Mesendoderm (in vitro differentiated cells): ENCODE data around the gene ATPAF2.

ENCODE experiments used
- DNase-seq: peaks from one replicate; pipeline ENCODE4 v3.0.0; 2013
- H2AK5ac ChIP-seq: 2 replicates; pipeline ENCODE4 v1.6.1; 2013; ENCODE audit warnings: low read length, inconsistent platforms
- H2BK120ac ChIP-seq: 2 replicates; pipeline ENCODE4 v1.6.1; 2013; ENCODE audit warnings: low read depth, mild to moderate bottlenecking, low read length, moderate library complexity, mixed read lengths
- H2BK15ac ChIP-seq: replicated peaks from 2 replicates; pipeline ENCODE4 v1.6.1; 2013; ENCODE audit warnings: low read depth, mild to moderate bottlenecking, moderate library complexity
- H2BK5ac ChIP-seq: 2 replicates; pipeline ENCODE4 v1.6.1; 2013; ENCODE audit warnings: low read length, inconsistent platforms
- H3K18ac ChIP-seq: 2 replicates; pipeline ENCODE4 v1.6.1; 2013; ENCODE audit warnings: mild to moderate bottlenecking, low read length, mixed read lengths
- H3K23ac ChIP-seq: one replicate; pipeline ENCODE4 v1.6.1; 2013; ENCODE audit warnings: low read length
- H3K27ac ChIP-seq: 2 replicates; pipeline ENCODE4 v1.5.1; 2013; ENCODE audit warnings: low read depth, mild to moderate bottlenecking, inconsistent platforms, low read length, moderate library complexity
- H3K27me3 ChIP-seq: 2 replicates; pipeline ENCODE4 v1.6.1; 2013; ENCODE audit warnings: low read length, control low read depth, mild to moderate bottlenecking, inconsistent platforms; ENCODE audit not compliant: insufficient read depth, poor library complexity
- H3K36me3 ChIP-seq: 2 replicates; pipeline ENCODE4 v1.6.1; 2013; ENCODE audit warnings: low read length, inconsistent platforms; ENCODE audit not compliant: control insufficient read depth, insufficient read depth
- H3K4ac ChIP-seq: one replicate; pipeline ENCODE4 v1.6.1; 2013; ENCODE audit warnings: low read depth, mild to moderate bottlenecking, low read length, moderate library complexity
- H3K4me1 ChIP-seq: 2 replicates; pipeline ENCODE4 v1.6.1; 2013; ENCODE audit warnings: low read depth, low read length, inconsistent platforms; ENCODE audit not compliant: control insufficient read depth
- H3K4me2 ChIP-seq: 2 replicates; pipeline ENCODE4 v1.6.1; 2013; ENCODE audit warnings: low read length
- H3K4me3 ChIP-seq: 2 replicates; pipeline ENCODE4 v1.5.1; 2013; ENCODE audit warnings: mild to moderate bottlenecking, low read length
- H3K56ac ChIP-seq: one replicate; pipeline ENCODE4 v1.6.1; 2013; ENCODE audit warnings: low read length
- H3K79me1 ChIP-seq: 2 replicates; pipeline ENCODE4 v1.6.1; 2013; ENCODE audit warnings: low read length, inconsistent platforms
- H3K79me2 ChIP-seq: 2 replicates; pipeline ENCODE4 v1.6.1; 2013; ENCODE audit warnings: mild to moderate bottlenecking, low read length; ENCODE audit not compliant: control insufficient read depth, insufficient read depth
- H3K9ac ChIP-seq: 2 replicates; pipeline ENCODE4 v1.6.1; 2013; ENCODE audit warnings: low read length, inconsistent platforms
- H4K5ac ChIP-seq: one replicate; pipeline ENCODE4 v1.6.1; 2013; ENCODE audit warnings: low read length
- H4K8ac ChIP-seq: one replicate; pipeline ENCODE4 v1.6.1; 2013; ENCODE audit warnings: low read depth, mild to moderate bottlenecking, control low read depth, low read length, moderate library complexity
- WGBS: extraction: QIAGEN DNeasy Blood & Tissue Kit; methylation state at CpG from one replicate; pipeline ENCODE4 v1.1.7; 2013; ENCODE audit warnings: low lambda C conversion rate, missing lambda C conversion rate; ENCODE audit not compliant: insufficient coverage; ENCODE audit errors: extremely low coverage; 5-methylcytosine and 5-hydroxymethylcytosine counted together

Gene ATPAF2

DNA sequence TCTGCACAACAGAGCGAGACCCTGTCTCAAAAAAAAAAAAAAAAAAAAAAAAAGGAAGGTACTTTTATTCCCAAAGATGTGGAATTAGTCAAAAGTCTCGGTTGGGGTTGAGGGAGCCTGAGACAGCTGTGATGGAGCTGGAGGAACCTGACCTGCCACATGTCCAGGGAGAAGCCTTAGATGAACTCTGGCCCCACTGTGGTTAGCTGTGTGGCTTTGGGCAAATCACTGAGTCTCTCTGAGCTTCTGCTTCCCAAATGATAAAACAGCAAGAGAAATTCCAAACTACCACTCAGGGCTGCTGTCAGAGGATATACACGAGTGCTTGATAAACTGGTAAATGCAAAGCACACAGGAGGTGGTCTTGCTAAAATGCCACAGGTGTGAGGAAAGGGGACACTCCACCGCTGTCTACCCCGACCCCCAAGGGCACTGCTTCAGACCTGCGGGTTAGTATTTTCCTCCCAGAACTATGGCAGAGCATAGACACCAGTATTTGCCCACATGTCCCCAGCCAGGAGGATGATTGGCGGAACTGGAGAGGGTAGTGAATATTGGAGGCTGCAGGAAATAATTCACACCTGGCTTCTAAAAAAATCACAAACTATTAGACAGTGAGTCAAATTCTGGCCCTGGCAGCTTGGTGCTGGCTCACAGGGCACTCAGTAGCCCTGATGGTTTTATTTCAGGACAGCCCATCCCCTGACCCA is 51.6 kb downstream of the ATPAF2 start:
- H3K18ac ChIP-seq, result no peak overlapping the region
- H3K4ac ChIP-seq, result no peak overlapping the region
- H2AK5ac ChIP-seq, result no peak overlapping the region
- H2BK5ac ChIP-seq, result no peak overlapping the region
- H3K4me3 ChIP-seq, result no peak overlapping the region
- H4K8ac ChIP-seq, result no peak overlapping the region
- H3K36me3 ChIP-seq, result no peaks in the 10 kb centered on the region
- no peak overlapping the region for H2BK120ac ChIP-seq
- no peaks in the 10 kb centered on the region for H3K27me3 ChIP-seq
- H3K4me1 ChIP-seq, result no peaks in the 10 kb centered on the region
- WGBS, result no CpG with 5 or more reads among the region's 7 CpGs
- H2BK15ac ChIP-seq, result no peak overlapping the region
- H3K79me2 ChIP-seq, result no peaks in the 10 kb centered on the region
- H3K23ac ChIP-seq, result no peak overlapping the region
- no peak overlapping the region for H3K4me2 ChIP-seq
- H3K9ac ChIP-seq, result no peak overlapping the region
- H3K27ac ChIP-seq, result no peak overlapping the region
- no peak overlapping the region for H4K5ac ChIP-seq
- no peak overlapping the region for H3K56ac ChIP-seq
- H3K79me1 ChIP-seq, result no peaks in the 10 kb centered on the region
- no peak for DNase-seq

DNA sequence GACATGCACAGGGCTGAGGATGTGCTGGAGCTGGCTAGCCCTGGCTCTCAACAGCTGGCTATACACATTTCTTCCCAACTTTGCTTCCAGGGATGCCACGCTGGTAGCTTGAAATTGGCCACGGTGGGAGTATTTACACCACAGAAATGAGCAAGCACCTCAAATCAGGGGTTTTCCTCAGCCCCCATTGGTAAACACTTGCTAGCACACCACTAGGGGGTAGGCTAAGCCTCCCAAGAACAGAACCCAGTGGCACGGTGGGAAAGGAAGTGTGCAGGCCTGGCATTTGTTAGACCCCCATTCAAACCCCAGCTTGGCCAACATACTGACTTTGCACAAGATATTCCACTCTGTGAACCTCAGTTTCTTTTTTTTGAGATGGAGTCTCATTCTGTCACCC is 53.4 kb downstream of the ATPAF2 start:
- Histone ChIP-seq H2BK120ac (no peak overlapping the region), H3K36me3 (no peaks in the 10 kb centered on the region), H4K5ac (no peak overlapping the region), H4K8ac (no peak overlapping the region), H2BK15ac (no peak overlapping the region), H3K23ac (no peak overlapping the region), H3K56ac (no peak overlapping the region), H3K4me1 (no peaks in the 10 kb centered on the region), H3K4me3 (no peak overlapping the region), H3K27me3 (no peaks in the 10 kb centered on the region), H3K4me2 (no peak overlapping the region), H3K79me1 (no peaks in the 10 kb centered on the region), H2BK5ac (no peak overlapping the region), H3K4ac (no peak overlapping the region), H3K18ac (no peak overlapping the region), H3K79me2 (no peaks in the 10 kb centered on the region), H3K27ac (no peak overlapping the region), H3K9ac (no peak overlapping the region), H2AK5ac (no peak overlapping the region)
- WGBS, result no CpG with 5 or more reads among the region's 3 CpGs
- DNase-seq, result peak; percentile 31

DNA sequence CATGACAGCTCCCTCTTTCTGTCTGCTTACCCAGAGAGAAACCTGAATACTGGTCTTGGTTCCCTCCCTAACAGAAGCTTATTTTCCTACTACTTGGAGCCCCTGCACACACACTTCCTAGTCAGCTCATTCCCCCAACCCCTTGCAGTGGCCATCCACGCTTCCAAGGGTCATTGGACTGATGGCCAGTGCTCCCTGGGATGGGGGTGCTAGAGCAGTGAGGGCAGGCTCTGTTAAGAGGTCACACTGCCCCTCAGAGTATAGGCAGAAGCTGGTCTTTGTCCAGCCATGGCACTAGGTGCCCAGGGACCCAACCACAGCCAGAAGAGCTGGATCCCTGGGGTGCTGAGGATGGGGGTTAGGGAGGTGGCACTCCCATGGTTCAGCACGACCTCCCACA is 53.8 kb downstream of the ATPAF2 start:
- H3K27ac ChIP-seq, result no peak overlapping the region
- no peak overlapping the region for H2BK15ac ChIP-seq
- no peak overlapping the region for H2AK5ac ChIP-seq
- H3K4me2 ChIP-seq, result no peak overlapping the region
- H4K8ac ChIP-seq, result no peak overlapping the region
- H3K79me2 ChIP-seq, result no peaks in the 10 kb centered on the region
- no peak for DNase-seq
- H3K4me3 ChIP-seq, result no peak overlapping the region
- H3K9ac ChIP-seq, result no peak overlapping the region
- H3K4ac ChIP-seq, result no peak overlapping the region
- no peaks in the 10 kb centered on the region for H3K36me3 ChIP-seq
- no peak overlapping the region for H2BK5ac ChIP-seq
- no peaks in the 10 kb centered on the region for H3K79me1 ChIP-seq
- no peak overlapping the region for H3K56ac ChIP-seq
- H3K4me1 ChIP-seq, result no peaks in the 10 kb centered on the region
- H3K18ac ChIP-seq, result no peak overlapping the region
- no peak overlapping the region for H4K5ac ChIP-seq
- no CpG with 5 or more reads among the region's 2 CpGs for WGBS
- no peak overlapping the region for H3K23ac ChIP-seq
- H2BK120ac ChIP-seq, result no peak overlapping the region
- H3K27me3 ChIP-seq, result no peaks in the 10 kb centered on the region

DNA sequence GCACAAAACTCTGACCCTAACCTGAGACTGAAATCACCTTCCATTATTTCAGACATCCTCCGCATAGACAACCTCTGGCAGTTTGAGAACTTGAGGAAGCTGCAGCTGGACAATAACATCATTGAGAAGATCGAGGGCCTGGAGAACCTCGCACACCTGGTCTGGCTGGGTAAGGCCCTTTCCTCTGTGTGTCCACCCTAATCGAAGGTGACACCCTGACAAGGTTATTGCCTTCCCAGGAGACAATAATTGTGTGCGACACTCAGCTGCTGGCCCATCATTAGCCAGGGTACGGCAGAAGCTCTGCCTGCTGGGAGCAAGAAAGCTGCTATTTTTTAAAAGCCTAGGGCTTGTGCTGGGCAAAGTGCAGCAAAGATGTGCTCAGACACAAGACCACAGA is 55.2 kb downstream of the ATPAF2 start:
- Histone ChIP-seq H3K4ac (no peak overlapping the region), H3K79me2 (no peaks in the 10 kb centered on the region), H3K79me1 (no peaks in the 10 kb centered on the region), H3K36me3 (no peaks in the 10 kb centered on the region), H2BK5ac (no peak overlapping the region), H4K8ac (no peak overlapping the region), H3K27ac (no peak overlapping the region), H3K27me3 (no peaks in the 10 kb centered on the region), H2BK15ac (no peak overlapping the region), H3K18ac (no peak overlapping the region), H2AK5ac (no peak overlapping the region), H3K56ac (no peak overlapping the region), H4K5ac (no peak overlapping the region), H2BK120ac (no peak overlapping the region), H3K4me3 (no peak overlapping the region), H3K4me1 (no peaks in the 10 kb centered on the region), H3K4me2 (no peak overlapping the region), H3K23ac (no peak overlapping the region), H3K9ac (no peak overlapping the region)
- no peak for DNase-seq
- no CpG with 5 or more reads among the region's 6 CpGs for WGBS

DNA sequence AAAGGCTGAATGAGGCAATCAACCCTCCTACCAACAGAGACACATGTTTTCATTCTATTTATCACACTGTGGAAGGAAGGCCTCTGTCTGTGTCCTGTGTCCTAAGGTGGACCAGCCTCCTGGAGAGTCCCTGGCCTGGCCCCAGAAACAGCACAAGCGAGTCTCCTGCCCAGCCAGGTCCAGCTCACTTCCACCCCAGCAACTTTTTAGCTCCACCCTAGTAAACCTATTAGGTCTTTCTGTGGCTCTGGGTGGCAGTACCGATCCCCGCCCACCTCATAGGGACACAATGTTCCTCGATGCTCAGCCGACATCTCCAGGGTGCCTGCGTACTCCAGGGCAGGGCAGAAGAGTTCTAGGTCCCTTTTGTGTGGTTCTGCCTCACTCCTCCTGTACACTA is 55.6 kb downstream of the ATPAF2 start:
- WGBS, result no CpG with 5 or more reads among the region's 6 CpGs
- H3K27me3 ChIP-seq, result no peaks in the 10 kb centered on the region

DNA sequence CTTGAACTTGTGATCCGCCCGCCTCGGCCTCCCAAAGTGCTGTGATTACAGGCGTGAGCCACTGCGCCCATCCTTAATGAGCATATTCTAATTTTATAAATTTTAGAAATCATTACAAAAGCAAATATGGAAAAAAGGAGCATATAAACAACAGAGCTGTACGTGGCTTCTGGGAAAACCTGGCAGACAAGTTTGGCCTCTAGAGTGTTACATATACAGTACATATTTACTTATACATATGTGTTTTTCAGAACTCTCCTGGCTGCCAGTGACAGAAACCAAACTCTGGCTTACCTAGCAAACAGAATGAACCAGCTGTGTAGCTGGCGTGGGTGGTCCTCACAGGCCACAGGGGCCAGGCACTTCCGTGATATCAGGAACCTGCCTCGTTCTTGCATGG is 56.2 kb downstream of the ATPAF2 start:
- Histone ChIP-seq H2BK5ac (no peak overlapping the region), H3K27ac (no peak overlapping the region), H2AK5ac (no peak overlapping the region), H2BK15ac (no peak overlapping the region), H2BK120ac (no peak overlapping the region), H3K36me3 (no peaks in the 10 kb centered on the region), H3K9ac (no peak overlapping the region), H3K4me3 (no peak overlapping the region), H3K79me1 (no peaks in the 10 kb centered on the region), H4K5ac (no peak overlapping the region), H4K8ac (no peak overlapping the region), H3K27me3 (no peaks in the 10 kb centered on the region), H3K4me2 (no peak overlapping the region), H3K4ac (no peak overlapping the region), H3K23ac (no peak overlapping the region), H3K79me2 (no peaks in the 10 kb centered on the region), H3K18ac (no peak overlapping the region), H3K56ac (no peak overlapping the region), H3K4me1 (no peaks in the 10 kb centered on the region)
- WGBS, result no CpG with 5 or more reads among the region's 9 CpGs
- DNase-seq, result no peak

More for the DNA sequence above, 55.6 kb downstream of the ATPAF2 start:
- H4K8ac ChIP-seq, result no peak overlapping the region
- no peak overlapping the region for H3K4me3 ChIP-seq
- no peak overlapping the region for H3K4me2 ChIP-seq
- no peak for DNase-seq
- H3K4ac ChIP-seq, result no peak overlapping the region
- no peaks in the 10 kb centered on the region for H3K79me2 ChIP-seq
- H2BK15ac ChIP-seq, result no peak overlapping the region
- H3K27ac ChIP-seq, result no peak overlapping the region
- no peak overlapping the region for H3K9ac ChIP-seq
- no peak overlapping the region for H2BK5ac ChIP-seq
- H4K5ac ChIP-seq, result no peak overlapping the region
- H3K79me1 ChIP-seq, result no peaks in the 10 kb centered on the region
- H2BK120ac ChIP-seq, result no peak overlapping the region
- H3K56ac ChIP-seq, result no peak overlapping the region
- H3K18ac ChIP-seq, result no peak overlapping the region
- no peaks in the 10 kb centered on the region for H3K36me3 ChIP-seq
- H3K23ac ChIP-seq, result no peak overlapping the region
- no peaks in the 10 kb centered on the region for H3K4me1 ChIP-seq
- no peak overlapping the region for H2AK5ac ChIP-seq
